OCI-LY3 (cell line): ENCODE data around the gene USB1.

Source experiments
- H2AFZ ChIP-seq: fragments of 200-600, 300-600 bp; shearing (Covaris generic); 2 replicates; pipeline ENCODE4 v1.6.0; 2014; ENCODE audit warnings: antibody characterized with exemption, low read depth, low read length
- H3K27ac ChIP-seq: fragments of 200-600, 300-600 bp; sonication (generic); 2 replicates; pipeline ENCODE4 v1.5.1; 2014; ENCODE audit warnings: mild to moderate bottlenecking, low read length, moderate library complexity, mixed read lengths
- H3K27me3 ChIP-seq: fragments of 200-600, 300-600 bp; sonication (generic); 2 replicates; pipeline ENCODE4 v1.6.1; 2014; ENCODE audit warnings: low read depth, low read length, mixed read lengths
- H3K36me3 ChIP-seq: fragments of 200-600, 300-600 bp; sonication (generic); replicated peaks from 2 replicates; pipeline ENCODE3; 2014; ENCODE audit warnings: low read depth, low read length, mixed read lengths
- H3K4me1 ChIP-seq: fragments of 300-600, 200-600 bp; sonication (generic); 2 replicates; pipeline ENCODE4 v1.6.1; 2014; ENCODE audit warnings: low read length, mixed read lengths
- H3K4me2 ChIP-seq: fragments of 200-600, 300-600 bp; sonication (generic); 2 replicates; pipeline ENCODE4 v1.6.1; 2014; ENCODE audit warnings: low read length, mixed read lengths
- H3K4me3 ChIP-seq: fragments of 300-600, 200-600 bp; sonication (generic); 2 replicates; pipeline ENCODE4 v1.5.1; 2014; ENCODE audit warnings: antibody characterized with exemption, mild to moderate bottlenecking, low read length, moderate library complexity
- H3K79me2 ChIP-seq: fragments of 300-600, 200-600 bp; shearing (Covaris generic); 2 replicates; pipeline ENCODE4 v1.6.1; 2014; ENCODE audit warnings: mild to moderate bottlenecking, low read length, mixed read lengths
- H3K9ac ChIP-seq: fragments of 300-600, 200-600 bp; shearing (Covaris generic); 2 replicates; pipeline ENCODE4 v1.6.0; 2014; ENCODE audit warnings: mild to moderate bottlenecking, low read length, moderate library complexity
- H3K9me3 ChIP-seq: fragments of 200-600, 300-600 bp; shearing (Covaris generic); 2 replicates; pipeline ENCODE4 v1.6.1; 2014; ENCODE audit warnings: low read length, mixed read lengths; ENCODE audit not compliant: insufficient read depth
- H4K20me1 ChIP-seq: fragments of 200-600, 300-600 bp; sonication (generic); 2 replicates; pipeline ENCODE4 v1.6.1; 2016; ENCODE audit warnings: low read length, mixed read lengths; ENCODE audit not compliant: insufficient read depth
- CTCF ChIP-seq: fragments of 200-600, 300-600 bp; sonication (generic); IDR thresholded peaks from 2 replicates; pipeline ENCODE4 v1.5.1; 2014; ENCODE audit warnings: antibody characterized with exemption, low read length, low read depth
- EZH2phosphoT487 ChIP-seq: fragments of 200-600 bp; shearing (Covaris generic); IDR thresholded peaks from 2 replicates; pipeline ENCODE4 v1.6.1; 2018; ENCODE audit warnings: antibody characterized with exemption, mixed run types, low read depth

The USB1 gene

DNA sequence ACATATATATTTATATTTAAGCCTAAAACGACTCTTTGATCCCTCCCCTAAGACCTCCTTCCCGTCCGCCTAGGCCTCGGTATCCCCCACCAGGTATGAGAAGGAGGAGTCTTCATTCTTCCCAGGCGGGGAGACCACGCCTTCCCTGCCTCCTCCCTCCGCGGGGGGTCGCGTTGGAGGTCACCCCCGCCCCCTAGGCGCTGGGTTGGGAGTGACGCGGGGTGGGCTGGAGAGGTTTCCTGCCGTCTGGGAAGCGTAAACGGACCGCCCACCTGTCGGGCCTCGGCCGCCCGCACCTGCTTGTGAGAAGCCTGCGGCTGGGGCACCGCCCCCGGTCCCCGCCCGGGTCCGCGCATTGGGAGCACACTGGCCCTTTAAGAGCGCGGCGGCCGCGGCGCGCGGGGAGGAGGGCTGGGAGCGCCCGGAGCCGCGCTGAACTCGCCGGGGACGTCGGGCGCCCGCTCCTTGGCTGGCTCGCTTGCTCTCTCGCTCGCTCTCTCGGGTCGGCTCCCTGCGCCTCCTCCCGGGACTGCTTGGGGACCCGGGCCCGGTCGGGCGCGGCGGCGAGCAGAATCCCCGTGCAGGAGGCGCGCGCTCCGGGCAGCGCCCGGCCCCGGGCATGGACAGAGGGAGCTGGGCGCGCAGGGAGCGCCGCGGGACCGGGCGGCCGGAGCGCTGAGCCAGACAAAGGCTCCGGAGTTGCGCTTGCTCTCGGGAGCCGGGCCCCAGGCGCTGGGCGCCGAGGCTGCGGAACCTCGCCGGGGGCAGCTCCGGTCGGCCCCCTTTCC lies 24.3 kb downstream of the USB1 start, which contains the start of gene MMP15:
MMP15 (plus strand) TSS at position 404 of the 788 bp plus-strand sequence. CDS start 597 bp downstream, outside the sequence.
- H3K9ac ChIP-seq, result peak within 1 kb of the TSS; percentile 36
- TF ChIP-seq EZH2phosphoT487 (no peak), CTCF (no peak)
- peaks cover 7% of the 10 kb centered on the region for H3K27me3 ChIP-seq
- peak within 1 kb of the TSS; percentile 88 for H3K4me2 ChIP-seq
- peak within 1 kb of the TSS; percentile 48 for H2AFZ ChIP-seq
- H3K9me3 ChIP-seq, result no peaks in the 10 kb centered on the region
- H3K27ac ChIP-seq, result no peak within 1 kb of the TSS
- H3K36me3 ChIP-seq, result no peaks in the 10 kb centered on the region
- no peaks in the 10 kb centered on the region; the same call in 1 of the 2 replicates for H4K20me1 ChIP-seq
- peak within 1 kb of the TSS; percentile 88 for H3K4me3 ChIP-seq
- no peaks in the 10 kb centered on the region for H3K79me2 ChIP-seq
- H3K4me1 ChIP-seq, result no peaks in the 10 kb centered on the region; the same call in 1 of the 2 replicates

DNA sequence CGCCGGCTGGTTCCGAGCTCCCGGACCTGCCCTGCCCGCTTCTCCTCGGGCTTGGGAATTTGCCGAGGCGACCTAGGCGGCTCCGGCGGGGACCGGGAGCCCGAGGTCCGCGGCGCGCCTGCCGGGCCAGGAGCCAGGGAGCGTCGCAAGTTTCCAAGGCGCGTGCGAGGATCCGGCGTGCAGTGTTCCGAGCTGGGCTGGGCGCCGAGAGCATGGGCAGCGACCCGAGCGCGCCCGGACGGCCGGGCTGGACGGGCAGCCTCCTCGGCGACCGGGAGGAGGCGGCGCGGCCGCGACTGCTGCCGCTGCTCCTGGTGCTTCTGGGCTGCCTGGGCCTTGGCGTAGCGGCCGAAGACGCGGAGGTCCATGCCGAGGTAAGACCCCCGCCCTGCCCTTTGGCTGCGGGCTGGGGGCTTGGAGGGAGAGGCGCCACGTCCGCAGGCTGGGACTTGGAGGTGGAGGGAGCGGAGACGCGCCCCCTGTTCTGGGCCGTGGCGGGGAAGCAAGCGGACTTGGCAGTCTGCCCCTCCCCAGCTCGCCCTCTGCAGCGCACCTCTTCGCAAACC lies 25.0 kb downstream of the USB1 start:
- Histone ChIP-seq H3K27me3 (peaks cover 7% of the 10 kb centered on the region), H2AFZ (peak overlapping the region; percentile 13), H3K4me2 (peak overlapping the region; percentile 88), H3K27ac (no peak overlapping the region), H3K4me1 (no peaks in the 10 kb centered on the region; the same call in 1 of the 2 replicates), H3K36me3 (no peaks in the 10 kb centered on the region), H3K79me2 (no peaks in the 10 kb centered on the region), H3K4me3 (peak overlapping the region; percentile 88), H3K9me3 (no peaks in the 10 kb centered on the region), H3K9ac (no peak overlapping the region; the same call in 1 of the 2 replicates), H4K20me1 (no peaks in the 10 kb centered on the region; the same call in 1 of the 2 replicates)
- TF ChIP-seq CTCF (no peak), EZH2phosphoT487 (no peak)

DNA sequence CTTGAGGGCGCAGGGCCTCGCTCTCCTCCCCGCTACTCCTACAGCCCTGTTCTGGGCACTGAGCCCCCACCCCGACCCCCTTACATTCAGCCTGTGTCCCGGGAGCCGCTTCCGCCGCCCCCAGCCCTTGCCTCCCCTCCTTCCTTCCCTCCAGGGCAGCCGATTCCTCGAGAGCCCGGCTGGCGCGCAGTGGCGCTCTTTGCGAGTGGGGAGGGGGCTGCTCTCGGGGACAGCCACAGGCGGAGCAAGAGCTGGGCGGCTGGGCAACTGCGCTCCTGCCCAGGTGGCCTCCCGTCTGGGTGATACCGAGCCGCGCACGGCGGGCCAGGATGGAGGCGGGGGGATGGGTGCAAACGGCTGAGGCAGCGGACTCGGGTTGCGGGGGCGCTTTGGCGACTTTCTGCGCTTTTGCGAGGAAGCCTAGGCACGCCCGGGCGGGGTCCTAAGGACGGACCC lies 25.5 kb downstream of the USB1 start:
- no peak overlapping the region for H2AFZ ChIP-seq
- peaks cover 7% of the 10 kb centered on the region for H3K27me3 ChIP-seq
- no peak overlapping the region for H3K4me3 ChIP-seq
- H4K20me1 ChIP-seq, result no peaks in the 10 kb centered on the region; the same call in 1 of the 2 replicates
- H3K9ac ChIP-seq, result no peak overlapping the region
- H3K4me1 ChIP-seq, result no peaks in the 10 kb centered on the region; the same call in 1 of the 2 replicates
- H3K79me2 ChIP-seq, result no peaks in the 10 kb centered on the region
- H3K4me2 ChIP-seq, result no peak overlapping the region
- no peak for TF ChIP-seq CTCF
- no peak for TF ChIP-seq EZH2phosphoT487
- no peaks in the 10 kb centered on the region for H3K9me3 ChIP-seq
- H3K36me3 ChIP-seq, result no peaks in the 10 kb centered on the region
- H3K27ac ChIP-seq, result no peak overlapping the region

DNA sequence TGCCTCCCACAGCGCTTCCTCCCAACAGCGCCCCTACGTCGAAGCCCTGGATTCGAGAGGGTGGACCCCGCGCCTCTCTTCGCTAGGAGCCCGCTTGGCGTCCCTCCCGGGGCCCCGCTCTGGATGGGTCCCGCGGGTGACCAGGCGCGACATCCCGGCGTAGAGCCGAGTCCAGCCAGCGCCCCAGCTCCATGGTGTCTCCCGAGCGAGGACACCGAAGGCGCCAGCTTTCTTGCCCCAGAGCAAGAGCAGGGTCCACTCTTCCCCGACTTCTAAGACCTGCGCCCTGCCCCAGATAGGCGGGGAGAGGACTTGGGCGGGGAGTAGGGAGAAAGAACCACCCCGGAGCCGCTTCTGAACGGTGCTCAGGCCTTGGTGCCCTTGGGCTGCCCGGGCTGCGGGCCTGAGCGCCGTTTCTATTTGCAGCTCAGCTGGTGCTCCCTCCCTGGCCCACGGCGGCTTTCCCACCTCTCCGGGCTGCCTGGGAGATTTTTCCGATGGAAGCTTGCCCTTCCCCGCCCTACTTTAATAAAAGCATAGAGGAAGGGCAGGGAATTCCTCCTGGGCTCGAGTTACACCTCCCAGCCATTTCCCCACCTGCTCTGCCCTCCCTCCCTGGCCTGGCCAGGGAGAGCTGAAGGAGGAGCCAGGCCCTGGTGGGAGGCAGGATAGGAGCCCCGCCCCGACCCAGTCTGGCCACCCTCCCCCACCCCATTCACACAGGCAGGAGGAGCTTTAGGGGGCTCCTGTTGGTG lies 26.1 kb downstream of the USB1 start:
- no peak overlapping the region for H3K27ac ChIP-seq
- no peaks in the 10 kb centered on the region; the same call in 1 of the 2 replicates for H3K4me1 ChIP-seq

More for the DNA sequence above, 26.1 kb downstream of the USB1 start:
- Histone ChIP-seq H4K20me1 (no peaks in the 10 kb centered on the region; the same call in 1 of the 2 replicates), H3K4me2 (no peak overlapping the region), H3K36me3 (no peaks in the 10 kb centered on the region), H3K79me2 (no peaks in the 10 kb centered on the region), H3K9ac (no peak overlapping the region), H3K4me3 (no peak overlapping the region), H2AFZ (no peak overlapping the region), H3K27me3 (peaks cover 7% of the 10 kb centered on the region), H3K9me3 (no peaks in the 10 kb centered on the region)
- no peak for TF ChIP-seq EZH2phosphoT487
- TF ChIP-seq CTCF, result no peak
